AG04449 (cell line): ENCODE data around the gene SPNS2.

Experiments used
- CTCF ChIA-PET: fragments of 350-600 bp; formaldehyde crosslinking; extraction: SDS; loops from one replicate; lab custom pipeline; 2021; ENCODE audit warnings: antibody characterized with exemption; lab: Yijun Ruan, JAX
- POLR2A ChIA-PET: fragments of 400-600, 350-600 bp; formaldehyde crosslinking; extraction: SDS; loops from one replicate; lab custom pipeline; 2020; ENCODE audit warnings: antibody characterized with exemption, inconsistent platforms; lab: Yijun Ruan, JAX
- DNase-seq: peaks from one replicate; pipeline ENCODE4 v3.0.0-alpha.2; 2010; ENCODE audit warnings: low read depth, low spot score
- H3K4me3 ChIP-seq: 2 replicates; pipeline ENCODE4 v1.5.1; 2011; ENCODE audit warnings: low read depth, mild to moderate bottlenecking, control low read depth, low read length
- CTCF ChIP-seq: IDR thresholded peaks from one replicate; pipeline ENCODE4 v1.5.1; 2011; ENCODE audit warnings: mild to moderate bottlenecking, moderate library complexity, low read length, control low read depth, inconsistent platforms; ENCODE audit not compliant: insufficient read depth; ENCODE audit errors: missing control alignments

SPNS2 gene

DNA sequence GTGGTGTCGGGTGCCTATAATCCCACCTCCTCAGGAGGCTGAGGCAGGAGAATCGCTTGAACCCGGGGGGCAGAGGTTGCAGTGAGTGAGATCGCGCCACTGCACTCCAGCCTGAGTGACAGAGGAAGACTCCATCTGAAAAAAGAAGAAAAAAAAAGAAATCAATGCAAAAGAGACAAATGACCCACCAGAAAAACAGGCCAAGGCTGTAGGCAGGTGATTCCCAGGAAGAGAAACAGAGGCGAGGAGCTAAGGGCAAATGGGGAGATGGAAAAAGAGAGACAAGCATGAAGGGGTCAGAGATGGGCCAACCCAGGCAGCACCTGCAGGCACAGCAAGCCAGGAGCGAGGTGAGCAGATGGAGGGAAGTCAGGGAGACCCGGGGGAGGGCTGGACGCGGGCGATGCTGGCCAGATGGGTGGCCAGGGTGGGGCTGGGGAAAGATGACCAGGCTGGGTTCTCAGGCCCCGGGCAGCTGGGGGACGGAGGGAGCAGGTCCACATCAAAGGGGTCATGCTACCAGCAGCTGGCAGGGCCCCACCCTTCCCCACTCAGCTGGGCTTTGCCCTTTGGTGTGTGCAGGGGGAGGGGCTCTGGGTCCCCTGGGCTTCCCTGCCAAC is 31.0 kb downstream of the SPNS2 start:
- no peak overlapping the region for H3K4me3 ChIP-seq
- no peak for DNase-seq
- no peak for TF ChIP-seq CTCF
- POLR2A ChIA-PET, result no interaction called here
- CTCF ChIA-PET, result interaction anchor here (3.1 kb wide), 1 partner anchor 37 kb away, joined by 8 read pairs; no protein-coding TSS in a partner anchor

DNA sequence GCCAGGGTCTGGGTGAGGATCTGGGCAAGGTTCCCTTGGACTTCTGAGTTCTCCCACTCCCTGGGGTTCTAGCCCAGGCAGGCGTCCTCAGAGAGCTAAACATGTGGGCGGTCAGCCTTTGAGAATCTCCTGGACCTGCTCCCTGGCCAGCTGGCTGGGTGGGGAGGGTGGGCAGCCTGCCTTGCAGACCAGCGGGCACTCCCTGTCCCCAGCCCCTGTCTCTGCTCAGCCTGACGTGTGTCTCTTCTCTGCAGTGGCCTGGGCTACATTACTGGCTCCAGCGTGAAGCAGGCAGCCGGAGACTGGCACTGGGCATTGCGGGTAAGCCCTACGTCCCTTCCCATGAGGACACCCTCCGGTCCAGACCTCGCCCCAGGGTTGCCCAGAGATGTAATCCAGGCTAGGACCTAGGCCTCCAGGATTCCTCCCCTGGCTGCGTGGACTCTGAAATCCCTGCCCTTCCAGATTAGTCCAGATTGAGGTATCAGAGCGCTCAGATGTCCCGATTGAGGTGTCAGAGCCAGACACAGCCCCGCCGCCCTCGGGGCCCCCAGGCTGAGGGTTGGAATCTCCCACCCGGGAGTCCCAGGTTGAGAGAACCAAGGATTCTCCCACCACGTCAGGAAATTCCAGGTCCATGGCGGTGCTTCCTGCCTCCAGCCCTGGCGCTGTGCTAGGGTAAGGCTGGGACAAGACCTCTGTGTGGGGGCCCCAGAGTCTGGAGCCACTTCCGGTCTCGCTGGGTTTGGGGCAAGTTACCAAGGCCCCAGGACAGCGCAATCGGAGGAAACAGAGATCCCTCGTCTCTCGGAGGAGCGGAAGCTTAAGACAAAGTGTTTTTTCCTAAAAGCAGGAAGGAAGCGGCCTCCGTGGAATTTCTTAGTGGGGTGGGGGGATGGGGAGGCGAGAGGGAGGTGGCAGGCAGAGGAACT is 32.4 kb downstream of the SPNS2 start:
- ChIA-PET CTCF (no interaction called here), POLR2A (no interaction called here)
- no peak overlapping the region for H3K4me3 ChIP-seq
- TF ChIP-seq CTCF, result no peak
- DNase-seq, result no peak

DNA sequence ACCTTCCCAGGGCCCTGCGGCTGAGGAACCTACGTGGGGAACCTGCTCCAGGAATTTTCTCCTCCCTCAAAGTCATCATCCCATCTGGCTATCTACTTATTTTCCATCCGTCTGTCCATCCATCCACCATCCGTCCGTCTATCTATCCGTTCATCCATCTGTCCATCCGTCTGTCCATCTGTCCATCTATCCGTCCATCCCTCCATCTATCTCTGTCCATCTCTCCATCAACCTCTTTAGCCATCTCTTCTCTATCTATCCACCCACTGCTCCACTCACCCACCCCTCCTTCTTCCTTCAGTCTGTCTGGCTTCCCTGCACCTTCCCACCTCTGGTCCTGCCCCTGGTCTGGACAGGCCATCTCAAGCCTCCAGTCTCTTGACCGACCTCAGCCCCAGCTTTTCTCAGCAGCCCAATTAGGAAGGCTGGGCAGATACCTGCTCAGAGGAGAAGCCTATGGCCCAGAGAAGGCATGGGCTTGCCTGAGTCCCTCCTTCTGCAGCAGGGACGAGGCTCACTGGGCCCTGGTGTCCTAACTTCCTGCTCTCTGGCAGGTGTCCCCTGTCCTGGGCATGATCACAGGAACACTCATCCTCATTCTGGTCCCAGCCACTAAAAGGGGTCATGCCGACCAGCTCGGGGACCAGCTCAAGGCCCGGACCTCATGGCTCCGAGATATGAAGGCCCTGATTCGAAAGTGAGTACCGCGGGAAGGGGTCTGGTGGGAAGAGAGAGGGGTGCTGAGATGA is 33.5 kb downstream of the SPNS2 start:
- TF ChIP-seq CTCF, result no peak
- CTCF ChIA-PET, result no interaction called here
- no peak overlapping the region for H3K4me3 ChIP-seq
- DNase-seq, result no peak
- POLR2A ChIA-PET, result no interaction called here

GRCh38 chr17:4532860-4533522 is 34.3 kb downstream of the SPNS2 start:
- CTCF ChIA-PET, result no interaction called here

More at GRCh38 chr17:4532860-4533522, 34.3 kb downstream of the SPNS2 start:
- POLR2A ChIA-PET, result no interaction called here
- DNase-seq, result no peak
- no peak overlapping the region for H3K4me3 ChIP-seq
- no peak for TF ChIP-seq CTCF
